Large intestine (tissue), 3 donors: Measurements from ENCODE around the gene CREBBP. TPM values are rescaled to one million over a fixed set of nuclear protein-coding genes. Genes with fewer than 3 reads are reported as not detected.
A peak's percentile ranks its signal among the peaks of the same experiment; 100 is the strongest.

Experiments
- DNase-seq, 2 donors: peaks; one replicate each; pipeline versions ENCODE4 v3.0.0 to v3.0.0-alpha.2; 2013
- H3K27ac ChIP-seq: one replicate; pipeline ENCODE4 v1.5.1; 2013; ENCODE audit warnings: low read length
- H3K27me3 ChIP-seq: 2 replicates; pipeline ENCODE4 v1.6.1; 2013; ENCODE audit warnings: low read length; ENCODE audit not compliant: control insufficient read depth, insufficient read depth
- H3K36me3 ChIP-seq: 2 replicates; pipeline ENCODE4 v1.6.1; 2013; ENCODE audit warnings: low read length; ENCODE audit not compliant: control insufficient read depth, insufficient read depth
- H3K4me1 ChIP-seq: one replicate; pipeline ENCODE4 v1.6.1; 2013; ENCODE audit warnings: low read length; ENCODE audit not compliant: control insufficient read depth, insufficient read depth
- H3K4me3 ChIP-seq: one replicate; pipeline ENCODE4 v1.5.1; 2013; ENCODE audit warnings: low read length
- H3K9me3 ChIP-seq: one replicate; pipeline ENCODE4 v1.6.1; 2013; ENCODE audit warnings: mild to moderate bottlenecking, low read depth, low read length, moderate library complexity; ENCODE audit not compliant: control insufficient read depth
- WGBS: methylation state at CpG from one replicate; pipeline ENCODE4 v1.1.5; 2013; ENCODE audit warnings: low lambda C conversion rate; ENCODE audit not compliant: insufficient coverage; 5-methylcytosine and 5-hydroxymethylcytosine counted together
- polyA plus RNA-seq: library from polyadenylated mRNA; unstranded; fragments of 120-200 nt; gene quantifications from one replicate; pipeline ENCODE4 v1.2.1, GENCODE V29; 2013

Gene CREBBP
- polyA plus RNA-seq, 1 donor, result 46.6 TPM

DNA sequence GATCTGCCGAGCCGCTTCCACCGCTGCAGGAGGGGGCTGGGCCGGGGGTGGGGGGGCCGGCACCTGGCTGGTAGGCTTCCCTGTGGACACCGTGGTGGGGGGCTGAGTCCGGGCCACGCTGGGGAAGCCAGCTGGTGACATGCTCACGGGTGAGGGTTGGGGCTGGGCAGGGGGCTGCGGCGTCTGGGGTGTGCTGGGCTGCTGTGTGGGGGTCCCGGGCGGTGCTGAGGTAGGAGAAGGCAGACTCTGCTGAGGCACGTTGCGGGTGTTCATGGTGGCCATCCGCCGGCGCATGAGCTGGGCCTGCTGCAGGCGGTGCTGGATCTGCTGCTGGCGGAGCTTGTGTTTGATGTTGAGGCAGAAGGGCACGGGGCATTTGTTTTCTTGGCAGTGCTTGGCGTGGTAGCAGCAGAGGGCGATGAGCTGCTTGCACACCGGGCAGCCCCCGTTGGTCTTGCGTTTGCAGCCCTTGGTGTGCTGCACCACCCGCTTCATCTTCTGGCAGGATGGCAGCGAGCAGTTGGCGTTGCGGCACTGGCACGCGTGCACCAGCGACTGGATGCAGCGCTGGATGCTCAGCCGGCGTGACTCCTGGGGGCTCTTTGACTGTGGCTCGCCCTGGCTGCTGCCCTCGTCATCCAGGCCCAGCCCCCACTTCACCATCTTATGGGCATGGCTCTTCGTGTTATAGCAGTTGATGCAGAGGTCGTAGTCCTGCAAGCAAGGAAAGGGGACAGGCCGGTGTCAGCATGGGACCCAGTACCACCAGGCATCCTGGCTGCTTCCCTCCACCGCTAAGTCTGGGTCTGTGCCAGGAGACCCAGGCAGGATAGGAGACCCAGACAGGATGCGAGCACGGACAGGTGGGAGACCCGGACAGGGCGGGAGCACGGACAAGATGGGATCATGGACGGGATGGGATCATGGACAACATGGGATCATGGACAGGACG is 151.1 kb downstream of the CREBBP start:
- no peak for DNase-seq
- Histone ChIP-seq H3K27ac (no peak overlapping the region), H3K4me3 (no peak overlapping the region), H3K27me3 (no peaks in the 10 kb centered on the region), H3K4me1 (no peaks in the 10 kb centered on the region), H3K9me3 (peaks cover 2% of the 10 kb centered on the region), H3K36me3 (peaks cover 65% of the 10 kb centered on the region)
- no CpG with 5 or more reads among the region's 49 CpGs for WGBS

DNA sequence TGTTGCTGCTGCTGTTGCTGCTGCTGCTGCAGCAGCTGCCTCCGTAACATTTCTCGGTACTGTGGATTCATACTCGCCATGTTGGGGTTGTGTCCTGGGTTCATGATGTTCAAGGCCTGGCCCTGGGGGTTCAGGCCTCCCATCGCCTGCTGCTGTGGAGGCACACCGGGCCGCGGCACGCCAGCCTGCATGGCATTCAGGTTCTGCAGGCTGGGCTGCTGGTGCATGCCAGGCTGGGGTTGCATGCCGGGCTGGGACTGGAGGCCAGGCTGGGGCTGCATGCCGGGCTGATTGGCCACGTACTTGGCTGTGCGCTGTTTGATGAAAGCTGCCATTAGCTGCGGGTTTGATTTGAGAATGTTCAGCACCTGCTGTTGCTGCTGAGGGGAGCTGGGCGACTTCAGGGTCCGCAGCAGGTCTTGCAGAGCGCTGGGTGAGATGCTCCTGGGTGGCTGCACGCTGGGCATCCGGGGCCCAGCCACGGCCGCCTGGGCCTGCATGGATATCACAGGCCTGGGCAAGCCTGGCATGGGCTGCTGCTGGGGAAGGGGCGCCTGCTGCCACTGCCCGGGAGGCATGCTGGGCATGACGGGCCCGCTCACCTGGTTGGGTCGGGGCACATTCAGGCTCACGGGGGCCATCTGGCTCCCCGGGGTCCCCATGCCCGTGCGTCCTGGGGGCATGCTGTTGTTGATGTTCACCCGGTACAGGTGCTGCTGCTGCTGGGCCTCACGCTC is 151.9 kb downstream of the CREBBP start:
- no CpG with 5 or more reads among the region's 31 CpGs for WGBS
- Histone ChIP-seq H3K4me1 (no peaks in the 10 kb centered on the region), H3K27me3 (no peaks in the 10 kb centered on the region), H3K27ac (no peak overlapping the region), H3K36me3 (peaks cover 58% of the 10 kb centered on the region), H3K4me3 (no peak overlapping the region), H3K9me3 (peaks cover 2% of the 10 kb centered on the region)
- DNase-seq, result no peak

DNA sequence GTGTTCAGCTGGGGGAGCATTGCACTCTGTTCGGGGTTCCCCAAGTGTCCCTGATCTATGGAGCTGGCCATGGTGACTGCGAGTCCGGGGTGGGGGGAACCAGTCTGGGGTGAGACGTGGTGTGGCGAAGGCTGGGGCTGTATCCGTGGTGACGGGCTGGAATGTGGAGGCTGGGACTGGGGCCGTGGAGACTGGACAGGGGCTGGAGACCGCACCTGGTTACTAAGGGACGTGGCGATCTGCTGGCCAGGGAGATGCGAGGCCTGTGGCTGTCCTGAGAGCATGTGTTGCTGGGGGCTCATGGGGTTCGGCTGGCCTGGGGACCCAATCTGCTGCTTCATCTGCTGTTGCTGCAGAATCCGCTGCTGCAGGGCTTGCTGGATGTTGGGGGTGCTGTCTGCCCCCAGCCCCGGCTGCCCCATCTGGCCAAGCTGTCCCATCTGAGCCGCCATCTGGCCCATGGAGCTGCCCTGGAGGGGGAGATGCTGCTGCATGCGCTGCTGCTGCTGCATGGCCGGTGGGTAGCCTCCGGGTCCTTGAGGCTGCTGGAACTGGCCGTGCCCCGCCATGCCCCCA is 152.6 kb downstream of the CREBBP start:
- no peak overlapping the region for H3K4me3 ChIP-seq
- no peak for DNase-seq
- peaks cover 2% of the 10 kb centered on the region for H3K9me3 ChIP-seq
- WGBS, result no CpG with 5 or more reads among the region's 21 CpGs
- H3K4me1 ChIP-seq, result no peaks in the 10 kb centered on the region
- H3K27ac ChIP-seq, result no peak overlapping the region
- peaks cover 57% of the 10 kb centered on the region for H3K36me3 ChIP-seq
- H3K27me3 ChIP-seq, result no peaks in the 10 kb centered on the region

DNA sequence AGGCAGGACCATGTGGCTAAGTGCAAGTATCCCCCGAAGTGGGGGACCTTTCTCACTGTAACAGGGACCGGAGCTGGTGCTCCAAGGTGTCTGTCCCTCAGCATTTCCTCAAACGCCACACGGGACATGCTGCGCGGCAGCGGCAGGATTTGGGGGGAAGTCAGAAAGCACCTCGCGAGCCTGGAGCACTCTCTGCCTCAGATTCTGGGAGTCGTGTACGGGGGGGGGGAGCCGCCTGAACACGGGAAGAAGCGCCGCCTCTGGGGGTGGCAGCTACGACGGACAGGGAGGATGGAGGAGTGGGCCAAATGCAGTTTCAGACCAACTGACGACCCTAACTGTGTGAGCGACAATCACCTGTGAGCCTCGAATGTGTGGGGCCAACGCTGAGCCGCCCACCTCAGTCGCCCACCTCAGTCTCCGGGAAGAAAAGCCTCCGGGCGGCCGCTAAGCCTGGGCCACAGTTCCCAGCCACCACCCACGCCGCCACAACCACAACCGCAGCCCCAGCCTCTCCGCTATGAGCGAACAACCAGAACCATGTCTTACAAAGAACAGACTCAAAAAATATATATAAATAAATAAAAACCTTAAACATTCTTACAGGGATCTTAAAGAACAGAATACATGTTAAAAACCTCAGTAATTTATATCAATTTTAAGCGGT is 154.4 kb downstream of the CREBBP start:
- Histone ChIP-seq H3K4me1 (no peaks in the 10 kb centered on the region), H3K4me3 (no peak overlapping the region), H3K9me3 (peaks cover 2% of the 10 kb centered on the region), H3K27ac (no peak overlapping the region), H3K36me3 (peaks cover 44% of the 10 kb centered on the region), H3K27me3 (no peaks in the 10 kb centered on the region)
- no peak for DNase-seq
- WGBS, result 100% methylated on average over 1 of the region's 33 CpGs

DNA sequence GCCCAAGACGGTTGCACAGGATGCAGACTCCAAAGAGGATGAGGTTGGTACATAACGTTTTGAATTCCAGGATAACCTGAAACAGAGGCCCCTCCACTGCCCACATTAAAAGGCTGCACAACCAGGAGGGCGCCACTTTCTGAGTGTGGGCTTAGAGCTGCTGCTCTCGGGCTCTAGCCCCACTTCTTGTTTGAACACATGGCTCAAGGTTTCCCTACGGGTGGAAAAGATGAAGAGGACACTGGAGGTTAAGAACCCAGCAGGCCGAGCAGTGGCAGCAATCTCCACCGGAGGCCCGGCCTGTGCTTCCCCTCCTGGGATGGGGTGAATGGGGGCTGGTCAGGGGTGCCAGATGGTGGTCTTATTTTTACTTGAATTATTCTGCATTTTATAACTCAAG is 155.2 kb downstream of the CREBBP start:
- H3K4me1 ChIP-seq, result no peaks in the 10 kb centered on the region
- no peak for DNase-seq
- peaks cover 2% of the 10 kb centered on the region for H3K9me3 ChIP-seq
- H3K4me3 ChIP-seq, result no peak overlapping the region
- no peaks in the 10 kb centered on the region for H3K27me3 ChIP-seq
- no CpG with 5 or more reads among the region's 8 CpGs for WGBS
- H3K36me3 ChIP-seq, result peaks cover 35% of the 10 kb centered on the region
- H3K27ac ChIP-seq, result no peak overlapping the region

DNA sequence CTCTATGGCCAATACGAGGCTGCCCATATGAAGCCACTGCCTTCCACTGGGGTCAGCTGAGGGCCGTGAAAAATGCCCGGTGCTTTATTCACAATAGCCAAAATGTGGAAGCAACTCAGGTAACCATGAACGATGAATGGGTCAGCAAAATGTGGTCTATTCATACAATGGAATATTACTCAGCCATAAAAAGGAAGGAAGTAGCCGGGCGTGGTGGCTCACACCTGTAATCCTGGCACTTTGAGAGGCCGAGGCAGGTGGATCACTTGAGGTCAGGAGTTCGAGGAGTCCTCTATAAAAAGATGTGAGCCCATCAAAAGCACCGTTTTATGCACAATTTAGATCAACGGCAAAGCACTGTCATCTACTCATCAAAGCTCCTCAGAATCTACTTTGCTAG is 158.0 kb downstream of the CREBBP start:
- no peak overlapping the region for H3K4me3 ChIP-seq
- peaks cover 2% of the 10 kb centered on the region for H3K9me3 ChIP-seq
- peaks cover 8% of the 10 kb centered on the region for H3K36me3 ChIP-seq
- peaks cover 6% of the 10 kb centered on the region for H3K4me1 ChIP-seq
- H3K27ac ChIP-seq, result no peak overlapping the region
- no peak for DNase-seq
- no peaks in the 10 kb centered on the region for H3K27me3 ChIP-seq
- WGBS, result no CpG with 5 or more reads among the region's 10 CpGs

DNA sequence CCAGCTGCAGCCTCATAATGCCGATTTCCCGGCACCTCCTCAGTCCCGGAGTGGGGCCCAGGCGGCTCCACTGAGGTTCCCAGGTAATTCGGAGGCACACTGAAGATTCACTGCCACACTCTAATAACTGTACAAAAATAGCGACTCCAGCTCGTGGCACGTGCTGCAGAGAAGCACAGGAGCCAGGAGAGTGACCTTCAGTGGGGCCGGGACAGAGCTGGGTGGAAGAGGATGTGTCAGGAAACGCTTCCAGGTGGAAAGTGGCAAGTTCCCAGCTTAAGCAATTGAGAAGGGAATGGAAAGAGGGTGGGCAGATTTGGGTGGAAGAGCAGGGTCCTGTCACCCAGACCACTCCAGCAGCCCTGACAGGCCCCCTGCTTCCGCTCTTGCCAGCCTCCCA is 160.1 kb downstream of the CREBBP start:
- no peaks in the 10 kb centered on the region for H3K27me3 ChIP-seq
- 80% methylated on average over 1 of the region's 11 CpGs for WGBS
- H3K36me3 ChIP-seq, result no peaks in the 10 kb centered on the region
- no peak overlapping the region for H3K27ac ChIP-seq
- peaks cover 6% of the 10 kb centered on the region for H3K4me1 ChIP-seq
- no peak overlapping the region for H3K4me3 ChIP-seq
- DNase-seq, result no peak
- no peaks in the 10 kb centered on the region for H3K9me3 ChIP-seq

DNA sequence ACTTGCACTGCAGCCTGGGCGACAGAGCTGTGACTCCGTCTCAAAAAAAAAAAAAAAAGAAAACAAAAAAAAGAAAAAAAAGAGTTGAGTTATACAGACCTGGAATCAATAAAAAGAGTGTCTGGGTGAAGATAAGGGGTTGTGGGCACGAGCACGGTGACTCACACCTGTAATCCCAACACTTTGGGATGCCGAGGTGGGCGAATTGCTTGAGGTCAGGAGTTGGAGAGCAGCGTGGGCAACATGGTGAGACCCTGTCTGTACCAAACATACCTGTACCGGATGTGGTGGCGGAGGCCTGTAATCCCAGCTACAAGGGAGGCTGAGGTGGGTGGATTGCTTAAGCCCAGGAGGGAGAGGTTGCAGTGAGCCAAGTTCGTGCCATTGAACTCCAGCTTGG is 161.9 kb downstream of the CREBBP start:
- no peak overlapping the region for H3K27ac ChIP-seq
- H3K4me3 ChIP-seq, result no peak overlapping the region
- WGBS, result 89% methylated on average over 2 of the region's 10 CpGs
- peaks cover 5% of the 10 kb centered on the region for H3K36me3 ChIP-seq
- no peaks in the 10 kb centered on the region for H3K9me3 ChIP-seq
- no peaks in the 10 kb centered on the region for H3K27me3 ChIP-seq
- no peak for DNase-seq
- H3K4me1 ChIP-seq, result peaks cover 8% of the 10 kb centered on the region

DNA sequence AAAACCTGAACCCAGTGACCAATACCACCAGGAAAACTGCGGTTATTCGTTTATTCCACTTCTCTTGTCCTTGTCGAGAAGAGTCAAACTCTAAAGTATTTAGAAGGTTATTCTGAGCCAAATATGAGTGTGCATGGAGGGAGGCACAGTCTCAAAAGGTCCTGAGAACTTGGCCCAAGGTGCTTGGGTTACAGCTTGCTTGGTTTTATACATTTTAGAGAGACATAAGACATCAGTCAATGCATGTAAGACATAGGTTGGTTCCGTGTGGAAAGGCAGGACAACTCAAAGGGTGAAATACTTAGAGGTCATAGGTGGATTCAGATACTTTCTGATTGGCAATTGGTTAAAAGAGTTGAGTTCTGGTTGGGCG is 162.5 kb downstream of the CREBBP start:
- no peak for DNase-seq

More for the DNA sequence above, 162.5 kb downstream of the CREBBP start:
- peaks cover 14% of the 10 kb centered on the region for H3K4me1 ChIP-seq
- H3K4me3 ChIP-seq, result peak overlapping the region; percentile 68
- 0% methylated on average over 3 of the region's 5 CpGs for WGBS
- no peaks in the 10 kb centered on the region for H3K9me3 ChIP-seq
- peaks cover 9% of the 10 kb centered on the region for H3K36me3 ChIP-seq
- peak overlapping the region; percentile 64 for H3K27ac ChIP-seq
- no peaks in the 10 kb centered on the region for H3K27me3 ChIP-seq
